PFSK-1 (cell line): ENCODE measurements around the gene CCDC188.

Experiments used
- FOXP2 ChIP-seq: optimal IDR thresholded peaks from 2 replicates; pipeline ENCODE3; 2011; ENCODE audit warnings: borderline replicate concordance, control low read depth, inconsistent platforms; ENCODE audit not compliant: insufficient read depth; ENCODE audit errors: extremely low read length, extremely low read depth
- POLR2AphosphoS5 ChIP-seq: IDR thresholded peaks from 2 replicates; pipeline ENCODE4 v1.6.1; 2012; ENCODE audit warnings: low read depth, mild to moderate bottlenecking, control low read depth, low read length, moderate library complexity
- SIN3A ChIP-seq: IDR thresholded peaks from 2 replicates; pipeline ENCODE4 v1.6.1; 2012; ENCODE audit warnings: mild to moderate bottlenecking, low read length, moderate library complexity, borderline replicate concordance; ENCODE audit not compliant: insufficient read depth
- TAF1 ChIP-seq: IDR thresholded peaks from 2 replicates; pipeline ENCODE4 v1.6.1; 2012; ENCODE audit warnings: low read length, control low read depth, borderline replicate concordance; ENCODE audit not compliant: insufficient read depth
- TF ChIP-seq, protein P1 (sequence below), 2 experiments: IDR thresholded peaks; 2 replicates each; pipeline versions ENCODE4 v1.6.1 to v1.8.0; 2011 to 2012; ENCODE audit warnings: low read depth in 2 of 2, low read length in 2 of 2, control low read depth in 1 of 2, inconsistent platforms in 1 of 2, mild to moderate bottlenecking in 1 of 2, moderate library complexity in 1 of 2; ENCODE audit not compliant: insufficient read depth in 1 of 2

The CCDC188 gene

DNA sequence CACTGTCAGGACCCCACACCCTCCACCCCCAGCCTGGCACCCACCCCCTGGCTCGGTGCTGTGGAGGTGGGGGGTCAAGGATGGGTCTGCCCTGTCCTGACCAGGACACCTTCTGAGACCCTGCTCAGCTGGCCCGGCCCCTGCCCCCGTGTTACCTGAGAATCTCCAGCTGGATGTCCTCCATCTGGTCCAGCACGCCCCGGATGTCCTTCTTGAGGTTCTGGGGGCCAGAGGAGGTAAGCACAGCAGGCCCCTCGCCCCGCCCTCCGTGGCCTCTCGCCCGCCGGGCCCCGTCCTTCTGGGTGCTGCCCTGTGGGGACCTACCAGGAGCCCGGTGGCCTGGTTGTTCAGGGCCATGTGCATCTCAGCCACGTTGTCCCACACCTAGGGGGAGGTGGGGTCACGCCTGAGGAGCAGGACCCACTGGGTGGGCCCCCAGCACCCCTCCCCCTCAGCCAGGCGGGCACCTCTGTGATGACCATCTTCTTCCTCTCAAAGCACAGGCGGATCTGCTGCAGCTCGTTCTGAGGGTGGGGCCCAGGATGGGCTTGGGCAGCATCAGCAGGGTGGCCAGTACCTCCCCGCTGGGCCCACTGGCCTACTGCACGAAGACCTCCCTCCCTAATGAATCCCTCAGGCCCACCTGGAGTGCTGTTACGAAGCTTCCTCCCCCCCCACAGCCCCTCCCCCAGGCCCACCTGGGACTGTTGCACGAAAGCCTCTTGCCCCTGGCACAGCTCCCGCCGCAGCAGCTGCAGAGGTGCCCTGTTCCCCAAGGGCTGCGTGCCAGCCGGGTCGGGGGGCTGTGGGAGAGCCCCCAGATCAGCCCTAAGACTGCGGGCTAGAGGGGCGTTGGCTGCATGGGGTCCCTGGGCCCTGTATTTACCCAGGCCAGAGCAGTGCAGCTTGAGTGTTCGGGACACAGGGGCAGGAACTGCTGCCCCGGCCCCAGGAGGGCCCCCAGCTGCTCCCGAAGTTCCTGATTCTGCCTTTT is 1.3 kb downstream of the CCDC188 start:
- TF ChIP-seq, protein P1, sequence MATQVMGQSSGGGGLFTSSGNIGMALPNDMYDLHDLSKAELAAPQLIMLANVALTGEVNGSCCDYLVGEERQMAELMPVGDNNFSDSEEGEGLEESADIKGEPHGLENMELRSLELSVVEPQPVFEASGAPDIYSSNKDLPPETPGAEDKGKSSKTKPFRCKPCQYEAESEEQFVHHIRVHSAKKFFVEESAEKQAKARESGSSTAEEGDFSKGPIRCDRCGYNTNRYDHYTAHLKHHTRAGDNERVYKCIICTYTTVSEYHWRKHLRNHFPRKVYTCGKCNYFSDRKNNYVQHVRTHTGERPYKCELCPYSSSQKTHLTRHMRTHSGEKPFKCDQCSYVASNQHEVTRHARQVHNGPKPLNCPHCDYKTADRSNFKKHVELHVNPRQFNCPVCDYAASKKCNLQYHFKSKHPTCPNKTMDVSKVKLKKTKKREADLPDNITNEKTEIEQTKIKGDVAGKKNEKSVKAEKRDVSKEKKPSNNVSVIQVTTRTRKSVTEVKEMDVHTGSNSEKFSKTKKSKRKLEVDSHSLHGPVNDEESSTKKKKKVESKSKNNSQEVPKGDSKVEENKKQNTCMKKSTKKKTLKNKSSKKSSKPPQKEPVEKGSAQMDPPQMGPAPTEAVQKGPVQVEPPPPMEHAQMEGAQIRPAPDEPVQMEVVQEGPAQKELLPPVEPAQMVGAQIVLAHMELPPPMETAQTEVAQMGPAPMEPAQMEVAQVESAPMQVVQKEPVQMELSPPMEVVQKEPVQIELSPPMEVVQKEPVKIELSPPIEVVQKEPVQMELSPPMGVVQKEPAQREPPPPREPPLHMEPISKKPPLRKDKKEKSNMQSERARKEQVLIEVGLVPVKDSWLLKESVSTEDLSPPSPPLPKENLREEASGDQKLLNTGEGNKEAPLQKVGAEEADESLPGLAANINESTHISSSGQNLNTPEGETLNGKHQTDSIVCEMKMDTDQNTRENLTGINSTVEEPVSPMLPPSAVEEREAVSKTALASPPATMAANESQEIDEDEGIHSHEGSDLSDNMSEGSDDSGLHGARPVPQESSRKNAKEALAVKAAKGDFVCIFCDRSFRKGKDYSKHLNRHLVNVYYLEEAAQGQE (IDR thresholded peaks at IDR 0.05; ENCODE audit: insufficient read depth in 1 of 2, low read depth in 2 of 2, low read length in 2 of 2), result no peak
- TF ChIP-seq FOXP2 (no peak), TAF1 (no peak), POLR2AphosphoS5 (no peak), SIN3A (no peak)

DNA sequence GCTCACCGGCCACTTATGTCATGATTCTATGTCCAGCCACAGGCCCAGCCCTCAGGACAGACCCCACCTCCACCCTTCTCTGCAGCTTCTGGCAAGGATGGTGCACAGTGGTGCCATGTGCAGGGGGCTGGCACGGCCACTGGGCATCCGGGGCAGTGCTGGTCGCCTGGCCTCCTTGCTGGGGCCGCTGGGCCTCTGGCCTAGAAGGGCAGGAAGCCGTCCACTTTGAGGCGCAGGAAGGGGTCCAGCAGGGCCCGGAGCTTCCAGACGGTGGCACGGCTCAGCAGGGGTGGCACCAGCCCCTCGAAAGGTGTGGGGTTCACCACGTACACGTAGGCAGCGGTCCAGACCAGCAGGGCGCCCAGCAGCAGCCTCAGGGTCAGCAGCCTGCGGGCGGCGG is 2.4 kb downstream of the CCDC188 start:
- no peak for TF ChIP-seq TAF1
- no peak for TF ChIP-seq POLR2AphosphoS5
- TF ChIP-seq, protein P1 (IDR thresholded peaks at IDR 0.05; ENCODE audit: insufficient read depth in 1 of 2, low read depth in 2 of 2, low read length in 2 of 2), result no peak
- TF ChIP-seq SIN3A, result no peak
- no peak for TF ChIP-seq FOXP2

DNA sequence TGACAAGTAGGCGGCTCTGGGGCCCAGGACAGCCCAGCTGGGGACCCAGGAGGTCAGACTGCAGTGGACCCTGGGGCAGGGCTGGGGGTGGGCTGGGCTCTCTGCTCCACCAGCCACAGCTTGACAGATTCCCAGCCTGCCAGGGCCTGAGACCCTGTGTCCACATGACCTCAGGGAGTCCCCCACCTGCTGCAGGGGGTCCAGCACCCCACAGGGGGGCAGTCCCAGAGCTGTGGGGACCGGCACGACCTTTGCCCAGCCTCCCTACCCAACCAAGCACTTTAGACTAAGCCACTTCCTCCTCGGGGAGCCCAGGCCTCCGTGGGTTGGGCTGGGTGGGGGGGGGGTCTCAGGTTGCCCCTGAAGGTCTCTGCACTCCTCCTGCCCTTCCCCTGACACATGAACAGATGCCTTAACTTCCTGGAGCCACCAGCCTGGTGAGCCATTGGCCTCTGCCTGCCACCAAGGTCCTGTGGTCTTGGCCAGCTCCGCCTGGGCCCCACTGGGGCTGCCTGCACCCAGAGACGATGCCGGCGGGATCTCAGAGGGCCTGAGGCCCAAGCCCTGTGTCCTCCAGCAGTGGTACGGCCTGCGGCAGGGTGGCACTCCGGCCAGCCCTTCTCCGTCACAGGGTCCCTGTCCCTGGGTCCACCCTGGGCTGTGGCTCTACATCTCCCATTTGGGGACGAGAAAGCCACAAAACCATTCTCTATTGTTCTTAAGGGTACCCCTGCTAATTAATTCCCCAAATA is 3.4 kb downstream of the CCDC188 start:
- TF ChIP-seq POLR2AphosphoS5, result no peak
- TF ChIP-seq, protein P1 (IDR thresholded peaks at IDR 0.05; ENCODE audit: insufficient read depth in 1 of 2, low read depth in 2 of 2, low read length in 2 of 2), result no peak
- no peak for TF ChIP-seq TAF1
- TF ChIP-seq FOXP2, result no peak
- no peak for TF ChIP-seq SIN3A

DNA sequence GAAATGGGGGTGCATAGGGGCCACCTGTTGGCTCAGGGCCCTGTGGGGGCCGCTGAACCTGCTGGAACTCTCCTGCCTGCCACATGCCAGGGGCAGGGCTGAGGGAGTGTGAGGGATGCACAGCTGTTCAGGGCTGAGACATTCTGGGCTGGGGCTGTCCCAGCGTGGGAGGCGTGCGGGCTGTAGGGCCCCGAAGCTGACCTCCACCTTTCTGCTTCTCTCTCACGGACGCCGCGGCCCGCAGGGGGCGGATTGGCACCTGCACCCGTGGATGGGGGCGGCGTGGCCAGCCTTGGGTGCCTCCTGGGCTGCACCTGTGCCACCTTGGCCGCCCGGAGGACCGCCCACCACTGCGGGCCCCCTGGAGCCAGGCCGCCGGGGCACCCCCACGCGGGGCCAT is 4.1 kb downstream of the CCDC188 start:
- TF ChIP-seq TAF1 (no peak), POLR2AphosphoS5 (no peak), SIN3A (no peak), FOXP2 (no peak)
- TF ChIP-seq, protein P1 (IDR thresholded peaks at IDR 0.05; ENCODE audit: insufficient read depth in 1 of 2, low read depth in 2 of 2, low read length in 2 of 2), result no peak

DNA sequence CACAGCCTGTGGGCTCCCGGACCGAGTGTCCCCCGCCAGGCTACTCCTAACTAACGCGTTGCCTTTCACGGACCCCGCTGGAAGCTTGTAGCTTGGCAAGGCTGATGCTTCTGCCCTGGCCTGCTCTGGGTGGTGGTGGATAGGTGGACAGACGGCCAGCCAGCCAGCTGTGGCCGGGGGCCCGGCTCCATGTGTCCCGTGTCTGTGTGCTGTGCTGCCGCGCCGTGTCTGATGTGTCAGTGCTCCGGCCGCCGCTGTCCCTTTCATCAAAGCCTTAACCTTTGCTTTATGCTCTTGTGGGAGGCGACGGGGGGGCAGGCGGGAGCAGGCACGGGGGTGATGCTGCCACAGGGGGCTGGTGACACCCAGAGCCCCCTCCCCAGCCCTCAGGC is 5.0 kb downstream of the CCDC188 start:
- no peak for TF ChIP-seq FOXP2
- TF ChIP-seq, protein P1 (IDR thresholded peaks at IDR 0.05; ENCODE audit: insufficient read depth in 1 of 2, low read depth in 2 of 2, low read length in 2 of 2), result no peak
- no peak for TF ChIP-seq TAF1
- no peak for TF ChIP-seq POLR2AphosphoS5
- no peak for TF ChIP-seq SIN3A
